ENCODE measurements around the gene PJVK.

GRCh38 chr2:178425255-178425827, 25.8 kb upstream of the PJVK start:
- TF ChIP-seq POLR2AphosphoS5 (IDR thresholded peaks at IDR 0.05; ENCODE audit: control insufficient read depth, insufficient read depth, low read depth, low read length), result no peak
- no peak for TF ChIP-seq PHF8 (IDR thresholded peaks at IDR 0.05; ENCODE audit: borderline replicate concordance, low read length)
- TF ChIP-seq POLR2A (conservative IDR thresholded peaks at IDR 0.05), result no peak

Measured in K562 (cell line).